Adipose tissue (tissue), 3 donors: ENCODE measurements around the gene LRIT1. TPM values are rescaled to one million over a fixed set of nuclear protein-coding genes. Genes with fewer than 3 reads are reported as not detected.

ENCODE experiments used
- H3K27ac ChIP-seq: one replicate; pipeline ENCODE4 v1.5.1; 2013; ENCODE audit warnings: low read depth, low read length
- WGBS, 3 donors: extraction: QIAGEN DNeasy Blood & Tissue Kit; methylation state at CpG; one replicate each; pipeline ENCODE4 v1.1.7; 2013; 5-methylcytosine and 5-hydroxymethylcytosine counted together
- polyA plus RNA-seq, 3 donors: library from polyadenylated mRNA; stranded (reverse); fragments of 200-250 nt; gene quantifications; one replicate each; pipeline ENCODE4 v1.2.3, GENCODE V29; 2013
- donor health status: healthy with polysubstance abuse.
- donor health status: Bipolar disorder and iron deficiency.
- donor health status: healthy.

Gene LRIT1
- polyA plus RNA-seq, 3 donors: not detected

- 47 to 56% (median 51%) methylated on average over 6 of the region's 6 CpGs for WGBS, 3 donors
- H3K27ac ChIP-seq: no peak overlapping the region
Measured at GRCh38 chr10:84224411-84225028, 16.8 kb downstream of the LRIT1 start.

GRCh38 chr10:84221916-84222315 lies 19.4 kb downstream of the LRIT1 start:
- 74 to 84% (median 79%) methylated on average over 7 to 8 of the region's 8 CpGs for WGBS, 3 donors
- H3K27ac ChIP-seq: no peak overlapping the region

- H3K27ac ChIP-seq: no peak overlapping the region
- 75 to 92% (median 88%) methylated on average over 4 of the region's 4 CpGs for WGBS, 3 donors
Measured at GRCh38 chr10:84217746-84218145, 23.6 kb downstream of the LRIT1 start.

GRCh38 chr10:84216834-84217233 lies 24.5 kb downstream of the LRIT1 start:
- WGBS, 3 donors: 78 to 91% (median 88%) methylated on average over 9 of the region's 9 CpGs
- no peak overlapping the region for H3K27ac ChIP-seq

GRCh38 chr10:84214612-84215235 lies 26.6 kb downstream of the LRIT1 start:
- 46 to 56% (median 49%) methylated on average over 12 of the region's 12 CpGs for WGBS, 3 donors
- no peak overlapping the region for H3K27ac ChIP-seq

GRCh38 chr10:84214046-84214572 lies 27.2 kb downstream of the LRIT1 start:
- H3K27ac ChIP-seq: no peak overlapping the region
- WGBS, 3 donors: 63 to 83% (median 70%) methylated on average over 25 of the region's 25 CpGs

- WGBS, 3 donors: 82 to 89% (median 85%) methylated on average over 11 of the region's 11 CpGs
- no peak overlapping the region for H3K27ac ChIP-seq
Measured at GRCh38 chr10:84213076-84213475, 28.3 kb downstream of the LRIT1 start.

- WGBS, 3 donors: 75 to 81% (median 76%) methylated on average over 5 of the region's 5 CpGs
Measured at GRCh38 chr10:84212014-84212413, 29.3 kb downstream of the LRIT1 start.

GRCh38 chr10:84211566-84211965 lies 29.8 kb downstream of the LRIT1 start:
- no peak overlapping the region for H3K27ac ChIP-seq
- 82 to 90% (median 88%) methylated on average over 2 of the region's 2 CpGs for WGBS, 3 donors

More at GRCh38 chr10:84212014-84212413, 29.3 kb downstream of the LRIT1 start:
- H3K27ac ChIP-seq: no peak overlapping the region

GRCh38 chr10:84208023-84208422 lies 33.3 kb downstream of the LRIT1 start:
- H3K27ac ChIP-seq: no peak overlapping the region
- 74 to 86% (median 83%) methylated on average over 9 to 10 of the region's 10 CpGs for WGBS, 3 donors

GRCh38 chr10:84205853-84206525 lies 35.4 kb downstream of the LRIT1 start:
- 65 to 71% (median 68%) methylated on average over 6 of the region's 6 CpGs for WGBS, 3 donors
- no peak overlapping the region for H3K27ac ChIP-seq

- no peak overlapping the region for H3K27ac ChIP-seq
- WGBS, 3 donors: 34 to 35% (median 35%) methylated on average over 8 of the region's 8 CpGs
Measured at GRCh38 chr10:84205049-84205852, 36.1 kb downstream of the LRIT1 start.

GRCh38 chr10:84204610-84205009 lies 36.7 kb downstream of the LRIT1 start:
- 88 to 92% (median 92%) methylated on average over 4 of the region's 4 CpGs for WGBS, 3 donors

GRCh38 chr10:84204122-84204521 lies 37.2 kb downstream of the LRIT1 start:
- 84 to 88% (median 86%) methylated on average over 4 of the region's 4 CpGs for WGBS, 3 donors
- no peak overlapping the region for H3K27ac ChIP-seq

More at GRCh38 chr10:84204610-84205009, 36.7 kb downstream of the LRIT1 start:
- H3K27ac ChIP-seq: no peak overlapping the region

- 87 to 89% (median 88%) methylated on average over 5 of the region's 5 CpGs for WGBS, 3 donors
- H3K27ac ChIP-seq: no peak overlapping the region
Measured at GRCh38 chr10:84202349-84202748, 39.0 kb downstream of the LRIT1 start.

- 89 to 90% (median 89%) methylated on average over 11 of the region's 11 CpGs for WGBS, 3 donors
- H3K27ac ChIP-seq: no peak overlapping the region
Measured at GRCh38 chr10:84201682-84202081, 39.7 kb downstream of the LRIT1 start.

GRCh38 chr10:84201244-84201606 lies 40.1 kb downstream of the LRIT1 start:
- 38 to 65% (median 47%) methylated on average over 6 of the region's 6 CpGs for WGBS, 3 donors
- H3K27ac ChIP-seq: no peak overlapping the region

- H3K27ac ChIP-seq: no peak overlapping the region
- WGBS, 3 donors: 60 to 68% (median 67%) methylated on average over 10 to 11 of the region's 11 CpGs
Measured at GRCh38 chr10:84200537-84201243, 40.7 kb downstream of the LRIT1 start.
